ENCODE results near the gene RAP1GAP.

RAP1GAP gene

DNA sequence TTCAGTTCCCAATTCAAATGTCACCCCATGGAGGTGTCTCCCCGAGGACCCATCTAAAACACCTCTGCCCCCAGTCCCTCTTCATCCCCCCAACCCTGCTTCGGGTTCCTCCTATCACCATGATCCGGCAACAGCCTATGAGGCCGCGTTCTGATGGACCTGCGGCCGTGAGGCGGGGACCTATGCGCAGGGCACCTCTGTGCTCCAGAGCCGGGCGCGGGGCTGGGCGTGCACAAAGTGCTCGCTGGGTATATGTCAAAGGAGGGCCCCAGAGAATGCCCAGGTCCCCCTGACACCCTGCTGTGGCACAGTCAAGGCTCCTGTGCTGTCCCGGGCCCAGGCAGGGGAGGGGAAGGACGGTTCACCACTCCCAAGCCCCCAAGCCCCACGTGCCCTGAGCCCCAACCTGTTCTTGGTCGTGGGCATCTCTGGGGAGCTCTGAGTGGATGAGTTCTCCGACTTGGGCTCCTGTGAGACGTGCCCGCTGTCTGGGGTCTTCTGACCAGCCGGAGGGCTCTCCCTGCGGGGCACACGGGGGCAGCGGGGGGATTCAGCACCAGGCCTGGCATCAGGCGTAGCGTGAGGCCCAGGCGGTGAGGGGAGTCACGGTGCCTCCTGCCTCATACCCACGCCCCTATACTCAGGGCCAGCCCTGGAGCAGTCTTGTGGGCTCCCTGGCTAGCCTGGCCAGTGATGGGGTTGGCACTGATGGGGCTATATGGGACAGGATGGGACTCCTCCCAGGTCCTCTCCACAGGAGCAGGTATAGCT, 67.7 kb downstream of the RAP1GAP start:
- DNase-seq (ENCODE audit: low spot score) = no peak
- TF ChIP-seq, protein P1, sequence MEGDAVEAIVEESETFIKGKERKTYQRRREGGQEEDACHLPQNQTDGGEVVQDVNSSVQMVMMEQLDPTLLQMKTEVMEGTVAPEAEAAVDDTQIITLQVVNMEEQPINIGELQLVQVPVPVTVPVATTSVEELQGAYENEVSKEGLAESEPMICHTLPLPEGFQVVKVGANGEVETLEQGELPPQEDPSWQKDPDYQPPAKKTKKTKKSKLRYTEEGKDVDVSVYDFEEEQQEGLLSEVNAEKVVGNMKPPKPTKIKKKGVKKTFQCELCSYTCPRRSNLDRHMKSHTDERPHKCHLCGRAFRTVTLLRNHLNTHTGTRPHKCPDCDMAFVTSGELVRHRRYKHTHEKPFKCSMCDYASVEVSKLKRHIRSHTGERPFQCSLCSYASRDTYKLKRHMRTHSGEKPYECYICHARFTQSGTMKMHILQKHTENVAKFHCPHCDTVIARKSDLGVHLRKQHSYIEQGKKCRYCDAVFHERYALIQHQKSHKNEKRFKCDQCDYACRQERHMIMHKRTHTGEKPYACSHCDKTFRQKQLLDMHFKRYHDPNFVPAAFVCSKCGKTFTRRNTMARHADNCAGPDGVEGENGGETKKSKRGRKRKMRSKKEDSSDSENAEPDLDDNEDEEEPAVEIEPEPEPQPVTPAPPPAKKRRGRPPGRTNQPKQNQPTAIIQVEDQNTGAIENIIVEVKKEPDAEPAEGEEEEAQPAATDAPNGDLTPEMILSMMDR (IDR thresholded peaks at IDR 0.05; ENCODE audit: borderline replicate concordance, control extremely low read depth, extremely low read depth, insufficient read depth, missing control alignments) = no peak
- in situ Hi-C loops (cut with MboI; ENCODE audit: low sequenced_read_pairs, unreplicated experiment) = no loop called here

DNA sequence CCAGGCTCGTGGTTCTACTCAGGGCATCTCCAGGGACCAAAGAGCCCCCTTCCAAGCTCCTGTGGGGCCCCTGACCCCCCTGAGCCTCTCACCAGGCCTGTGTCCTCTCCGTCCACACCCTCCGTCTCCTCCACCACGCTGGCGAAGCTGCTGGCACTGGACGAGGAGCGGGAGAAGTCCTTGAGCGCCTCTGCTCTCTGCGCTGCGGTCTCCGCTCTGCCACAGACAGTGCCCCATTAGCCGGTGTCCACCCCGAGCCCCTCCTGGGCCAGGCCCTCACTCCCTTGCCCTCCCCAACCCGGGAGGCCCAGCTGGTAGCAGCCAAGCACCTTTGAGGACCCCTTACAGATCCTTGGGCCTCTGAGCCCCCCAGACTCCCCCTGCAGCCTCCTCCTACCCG, 69.8 kb downstream of the RAP1GAP start:
- no peak for DNase-seq (ENCODE audit: low spot score)
- in situ Hi-C loops (cut with MboI; ENCODE audit: low sequenced_read_pairs, unreplicated experiment) = no loop called here
- TF ChIP-seq, protein P1 (IDR thresholded peaks at IDR 0.05; ENCODE audit: borderline replicate concordance, control extremely low read depth, extremely low read depth, insufficient read depth, missing control alignments) = no peak

GRCh38 chr1:21598904-21599303, 70.3 kb downstream of the RAP1GAP start:
- DNase-seq (ENCODE audit: low spot score) = no peak
- in situ Hi-C loops (cut with MboI; ENCODE audit: low sequenced_read_pairs, unreplicated experiment) = no loop called here
- TF ChIP-seq, protein P1 (IDR thresholded peaks at IDR 0.05; ENCODE audit: borderline replicate concordance, control extremely low read depth, extremely low read depth, insufficient read depth, missing control alignments) = no peak

GRCh38 chr1:21598417-21598816, 70.7 kb downstream of the RAP1GAP start:
- TF ChIP-seq, protein P1 (IDR thresholded peaks at IDR 0.05; ENCODE audit: borderline replicate concordance, control extremely low read depth, extremely low read depth, insufficient read depth, missing control alignments) = no peak
- no peak for DNase-seq (ENCODE audit: low spot score)
- in situ Hi-C loops (cut with MboI; ENCODE audit: low sequenced_read_pairs, unreplicated experiment) = no loop called here

GRCh38 chr1:21597753-21598152, 71.4 kb downstream of the RAP1GAP start:
- TF ChIP-seq, protein P1 (IDR thresholded peaks at IDR 0.05; ENCODE audit: borderline replicate concordance, control extremely low read depth, extremely low read depth, insufficient read depth, missing control alignments) = no peak
- in situ Hi-C loops (cut with MboI; ENCODE audit: low sequenced_read_pairs, unreplicated experiment) = no loop called here

DNA sequence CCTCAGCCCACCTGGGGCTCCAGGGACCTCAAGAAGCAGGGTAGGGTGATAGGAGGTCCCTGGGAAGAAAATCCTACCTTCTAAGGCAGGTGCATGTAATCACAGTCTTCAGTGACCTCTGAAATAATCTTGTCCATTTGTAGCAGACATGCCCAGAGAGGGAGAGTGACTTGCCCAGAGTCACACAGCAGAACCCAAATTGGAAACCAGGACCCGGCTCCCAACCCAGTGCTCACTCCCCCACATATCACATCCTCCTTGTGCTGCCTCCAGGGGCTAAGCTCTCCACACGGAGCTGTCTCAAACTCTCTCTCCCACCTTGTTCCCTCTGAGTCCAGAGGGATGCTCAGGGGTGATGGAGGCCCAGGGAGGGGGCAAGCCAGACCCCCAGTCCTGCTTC, 72.5 kb downstream of the RAP1GAP start:
- DNase-seq (ENCODE audit: low spot score) = no peak
- TF ChIP-seq, protein P1 (IDR thresholded peaks at IDR 0.05; ENCODE audit: borderline replicate concordance, control extremely low read depth, extremely low read depth, insufficient read depth, missing control alignments) = no peak
- in situ Hi-C loops (cut with MboI; ENCODE audit: low sequenced_read_pairs, unreplicated experiment) = no loop called here

More at GRCh38 chr1:21597753-21598152, 71.4 kb downstream of the RAP1GAP start:
- no peak for DNase-seq (ENCODE audit: low spot score)
